KOPT-K1 (cell line): ENCODE results near the gene SQSTM1.
A peak's percentile ranks its signal among the peaks of the same experiment; 100 is the strongest.

Experiments used
- H3K27ac ChIP-seq: fragments of 200-600 bp; sonication (generic); 2 replicates; pipeline ENCODE4 v1.5.1; 2016; ENCODE audit warnings: antibody characterized with exemption, mild to moderate bottlenecking, low read depth, low read length; ENCODE audit not compliant: poor library complexity, severe bottlenecking
- H3K36me3 ChIP-seq: fragments of 200-600 bp; sonication (generic); 2 replicates; pipeline ENCODE4 v1.5.1; 2017; ENCODE audit warnings: antibody characterized with exemption, mild to moderate bottlenecking, low read length, moderate library complexity; ENCODE audit not compliant: insufficient read depth
- H3K9me3 ChIP-seq: fragments of 200-600 bp; sonication (generic); 2 replicates; pipeline ENCODE4 v1.5.1; 2017; ENCODE audit warnings: antibody characterized with exemption, low read length, mild to moderate bottlenecking; ENCODE audit not compliant: insufficient read depth, poor library complexity, severe bottlenecking

The SQSTM1 gene

DNA sequence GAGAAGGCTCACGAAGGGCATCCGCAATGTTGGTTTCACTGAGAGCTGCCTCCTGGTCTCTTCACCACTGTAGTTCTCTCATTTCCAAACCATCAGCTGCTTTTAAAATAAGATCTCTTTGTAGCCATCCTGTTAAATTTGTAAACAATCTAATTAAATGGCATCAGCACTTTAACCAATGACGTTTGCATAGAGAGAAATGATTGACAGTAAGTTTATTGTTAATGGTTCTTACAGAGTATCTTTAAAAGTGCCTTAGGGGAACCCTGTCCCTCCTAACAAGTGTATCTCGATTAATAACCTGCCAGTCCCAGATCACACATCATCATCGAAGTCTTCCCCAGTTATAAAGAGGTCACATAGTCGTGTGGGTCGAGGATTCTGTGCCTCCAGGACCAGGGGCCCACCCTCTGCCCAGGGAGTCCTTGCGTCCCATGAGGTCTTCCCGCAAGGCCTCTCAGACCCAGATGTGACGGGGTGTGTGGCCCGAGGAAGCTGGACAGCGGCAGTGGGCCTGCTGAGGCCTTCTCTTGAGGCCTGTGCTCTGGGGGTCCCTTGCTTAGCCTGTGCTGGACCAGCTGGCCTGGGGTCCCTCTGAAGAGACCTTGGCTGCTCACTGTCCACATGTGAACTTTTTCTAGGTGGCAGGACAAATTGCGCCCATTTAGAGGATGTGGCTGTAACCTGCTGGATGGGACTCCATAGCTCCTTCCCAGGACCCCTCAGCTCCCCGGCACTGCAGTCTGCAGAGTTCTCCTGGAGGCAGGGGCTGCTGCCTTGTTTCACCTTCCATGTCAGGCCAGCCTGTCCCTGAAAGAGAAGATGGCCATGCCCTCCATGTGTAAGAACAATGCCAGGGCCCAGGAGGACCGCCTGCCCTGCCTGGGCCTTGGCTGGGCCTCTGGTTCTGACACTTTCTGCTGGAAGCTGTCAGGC lies 16.6 kb downstream of the SQSTM1 start:
- Histone ChIP-seq H3K9me3 (no peaks in the 10 kb centered on the region), H3K36me3 (peaks cover 60% of the 10 kb centered on the region), H3K27ac (peak overlapping the region; percentile 68)

DNA sequence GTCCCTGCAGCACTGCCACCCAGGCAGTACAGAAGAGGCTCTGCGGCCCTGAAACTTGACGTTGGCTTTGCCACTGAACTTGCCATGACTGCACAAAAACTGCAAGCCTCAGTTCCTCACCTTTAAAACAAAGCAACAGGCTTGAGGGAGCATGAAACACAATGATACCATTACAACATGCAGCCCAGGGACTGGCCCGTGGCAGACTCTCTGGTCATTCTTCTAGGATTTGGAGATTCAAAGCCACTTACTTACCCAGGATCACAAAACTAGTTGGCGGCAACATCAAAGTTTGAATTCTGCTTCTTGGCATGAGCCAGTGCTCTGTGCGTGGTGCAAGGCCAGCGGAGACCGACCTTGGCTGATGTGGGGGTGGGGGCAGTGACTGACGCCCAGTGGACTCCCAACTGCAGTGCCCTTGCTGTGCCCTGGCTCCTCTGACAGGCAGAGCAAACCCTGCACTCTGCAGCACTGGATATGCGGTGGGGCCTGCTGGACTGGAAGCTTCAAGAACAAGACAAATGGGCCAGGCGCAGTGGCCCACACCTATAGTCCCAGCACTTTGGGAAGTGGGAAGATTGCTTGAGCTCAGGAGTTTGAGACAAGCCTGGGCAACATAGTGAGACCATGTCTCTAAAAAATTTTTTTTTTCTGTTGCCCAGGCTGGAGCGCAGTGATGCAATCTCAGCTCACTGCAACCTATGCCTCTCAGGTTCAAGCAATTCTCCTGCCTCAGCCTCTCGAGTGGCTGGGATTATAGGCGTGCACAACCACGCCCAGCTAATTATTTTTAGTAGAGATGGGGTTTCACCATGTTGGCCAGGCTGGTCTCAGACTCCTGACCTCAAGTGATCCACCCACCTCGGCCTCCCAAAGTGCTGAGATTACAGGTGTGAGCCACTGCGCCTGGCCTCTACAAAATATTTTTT lies 18.9 kb downstream of the SQSTM1 start:
- H3K27ac ChIP-seq, result no peak overlapping the region
- H3K36me3 ChIP-seq, result peaks cover 41% of the 10 kb centered on the region
- H3K9me3 ChIP-seq, result peaks cover 3% of the 10 kb centered on the region

DNA sequence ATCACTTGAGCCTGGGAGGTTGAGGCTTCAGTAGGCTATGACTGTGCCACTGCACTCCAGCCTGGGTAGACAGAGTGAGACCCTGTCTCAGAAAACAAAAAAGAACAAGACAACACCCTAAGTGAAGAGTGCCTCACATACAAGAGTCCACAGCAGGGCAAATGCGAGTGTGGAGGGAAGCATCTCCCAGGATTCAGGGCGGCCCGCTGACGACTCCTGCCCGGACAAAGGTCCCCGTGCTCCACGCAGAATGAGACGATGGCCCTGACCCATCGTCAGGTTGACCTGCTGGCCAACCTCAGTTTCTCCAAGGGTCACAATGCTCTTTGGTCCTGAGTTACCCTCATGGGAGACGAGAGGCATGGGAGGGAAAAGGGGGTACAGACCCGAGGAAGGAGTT lies 19.6 kb downstream of the SQSTM1 start:
- H3K9me3 ChIP-seq, result peaks cover 10% of the 10 kb centered on the region
- no peak overlapping the region for H3K27ac ChIP-seq
- H3K36me3 ChIP-seq, result peaks cover 41% of the 10 kb centered on the region

DNA sequence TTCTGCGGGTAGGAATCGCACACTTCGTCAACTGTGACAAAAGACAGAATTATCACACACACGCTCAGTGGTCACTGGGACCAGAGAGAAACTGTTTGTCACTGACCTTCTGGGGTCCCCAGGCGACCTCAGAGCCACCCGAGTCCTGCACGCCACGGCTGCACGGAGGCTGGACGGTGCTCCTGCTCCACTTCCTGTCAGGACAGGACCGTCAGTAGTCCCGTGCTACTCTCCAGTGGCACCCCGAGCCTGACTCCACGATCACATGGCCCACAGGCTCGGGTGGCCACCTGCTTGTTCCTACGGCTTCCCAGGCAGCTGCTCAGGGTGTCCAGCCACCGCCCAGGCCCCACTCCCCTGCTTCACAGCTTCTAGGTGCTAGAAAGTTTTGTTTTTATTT lies 20.1 kb downstream of the SQSTM1 start:
- Histone ChIP-seq H3K9me3 (peaks cover 11% of the 10 kb centered on the region), H3K36me3 (peaks cover 40% of the 10 kb centered on the region)

DNA sequence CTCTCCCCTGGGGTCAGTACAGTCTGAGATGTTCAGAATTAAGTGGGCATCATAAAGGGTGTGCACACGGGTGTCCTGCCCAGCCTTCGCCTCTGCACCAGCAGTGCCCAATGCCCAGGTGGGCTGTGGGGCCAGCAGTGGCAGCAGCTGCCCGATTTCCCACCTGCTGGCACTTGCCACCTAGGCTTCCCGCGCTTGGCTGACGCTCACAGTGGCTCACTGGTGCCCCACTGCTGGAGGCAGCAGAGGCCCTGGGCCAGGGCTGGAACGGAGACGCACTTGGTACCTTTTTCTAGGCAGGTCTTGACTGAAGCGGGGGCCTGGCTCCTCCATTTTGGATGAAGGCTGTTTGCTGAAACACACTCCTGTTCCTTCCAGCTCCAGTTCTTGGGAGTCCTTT lies 20.9 kb downstream of the SQSTM1 start:
- Histone ChIP-seq H3K9me3 (peaks cover 11% of the 10 kb centered on the region), H3K36me3 (peaks cover 38% of the 10 kb centered on the region), H3K27ac (no peak overlapping the region)

More for the DNA sequence above, 20.1 kb downstream of the SQSTM1 start:
- H3K27ac ChIP-seq, result no peak overlapping the region

DNA sequence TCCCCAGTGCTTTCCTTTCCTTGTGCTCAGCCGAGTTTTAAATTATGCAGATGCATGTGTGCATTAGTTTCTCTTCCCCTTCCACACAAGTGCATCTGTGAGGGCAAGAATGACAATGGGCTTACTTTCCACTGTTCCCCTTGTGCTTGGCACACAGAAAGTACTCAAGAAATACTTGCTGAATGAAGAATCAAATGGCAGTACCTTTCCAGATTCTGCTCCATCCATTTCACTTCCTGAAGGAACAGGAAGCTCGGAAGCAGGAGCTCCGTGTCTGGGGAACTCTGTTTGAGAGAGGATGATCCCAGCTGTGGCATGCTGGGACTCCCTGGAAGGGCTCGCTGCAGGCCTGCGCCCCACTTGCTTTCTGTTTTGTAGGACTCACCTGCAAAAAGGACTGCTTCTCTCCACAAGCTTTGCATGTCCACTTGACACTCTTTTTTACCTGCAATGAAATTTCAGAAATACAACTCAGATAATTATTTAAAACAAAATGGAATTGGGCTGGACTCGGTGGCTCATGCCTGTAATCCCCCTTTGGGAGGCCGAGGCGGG lies 32.4 kb downstream of the SQSTM1 start:
- Histone ChIP-seq H3K27ac (no peak overlapping the region), H3K36me3 (peaks cover 46% of the 10 kb centered on the region), H3K9me3 (no peaks in the 10 kb centered on the region)

DNA sequence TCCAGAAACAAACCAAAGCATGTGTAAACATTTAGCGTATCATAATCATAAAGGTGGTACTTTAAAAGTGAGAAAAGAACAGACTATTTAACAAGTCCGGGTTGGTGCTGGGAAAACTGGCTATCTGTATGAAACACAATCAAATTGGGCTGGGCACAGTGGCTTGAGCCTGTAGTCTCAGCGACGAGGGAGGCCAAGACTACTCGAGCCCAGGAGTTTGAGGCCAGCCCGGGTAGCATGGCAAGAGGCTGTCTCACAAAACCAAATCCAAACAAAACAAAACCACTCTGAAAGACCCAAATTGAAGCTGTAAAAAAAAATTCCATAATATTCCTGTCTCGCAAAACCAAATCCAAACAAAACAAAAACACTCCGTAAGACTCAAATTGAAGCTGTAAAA lies 33.7 kb downstream of the SQSTM1 start:
- no peaks in the 10 kb centered on the region for H3K9me3 ChIP-seq
- H3K27ac ChIP-seq, result no peak overlapping the region
- peaks cover 36% of the 10 kb centered on the region for H3K36me3 ChIP-seq

DNA sequence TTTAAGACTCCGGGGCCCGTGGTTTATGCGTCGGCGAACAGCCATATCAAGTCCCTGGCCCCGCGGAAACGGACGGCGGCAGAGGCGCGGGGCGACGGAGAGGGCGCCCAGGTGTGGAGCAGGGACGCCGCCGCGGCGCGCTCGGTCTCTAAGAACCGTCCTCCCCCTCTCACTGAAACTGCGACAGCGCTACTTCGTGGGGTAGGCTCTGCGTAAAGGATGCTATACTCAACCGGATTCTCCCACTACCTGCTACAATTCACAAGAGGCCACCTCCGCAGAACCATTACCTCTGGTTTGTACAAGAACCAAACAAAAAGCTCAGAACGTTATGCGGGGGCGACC lies 37.5 kb downstream of the SQSTM1 start:
- Histone ChIP-seq H3K27ac (peak overlapping the region; percentile 63), H3K9me3 (peaks cover 5% of the 10 kb centered on the region), H3K36me3 (peaks cover 16% of the 10 kb centered on the region; the same call in 1 of the 2 replicates)

DNA sequence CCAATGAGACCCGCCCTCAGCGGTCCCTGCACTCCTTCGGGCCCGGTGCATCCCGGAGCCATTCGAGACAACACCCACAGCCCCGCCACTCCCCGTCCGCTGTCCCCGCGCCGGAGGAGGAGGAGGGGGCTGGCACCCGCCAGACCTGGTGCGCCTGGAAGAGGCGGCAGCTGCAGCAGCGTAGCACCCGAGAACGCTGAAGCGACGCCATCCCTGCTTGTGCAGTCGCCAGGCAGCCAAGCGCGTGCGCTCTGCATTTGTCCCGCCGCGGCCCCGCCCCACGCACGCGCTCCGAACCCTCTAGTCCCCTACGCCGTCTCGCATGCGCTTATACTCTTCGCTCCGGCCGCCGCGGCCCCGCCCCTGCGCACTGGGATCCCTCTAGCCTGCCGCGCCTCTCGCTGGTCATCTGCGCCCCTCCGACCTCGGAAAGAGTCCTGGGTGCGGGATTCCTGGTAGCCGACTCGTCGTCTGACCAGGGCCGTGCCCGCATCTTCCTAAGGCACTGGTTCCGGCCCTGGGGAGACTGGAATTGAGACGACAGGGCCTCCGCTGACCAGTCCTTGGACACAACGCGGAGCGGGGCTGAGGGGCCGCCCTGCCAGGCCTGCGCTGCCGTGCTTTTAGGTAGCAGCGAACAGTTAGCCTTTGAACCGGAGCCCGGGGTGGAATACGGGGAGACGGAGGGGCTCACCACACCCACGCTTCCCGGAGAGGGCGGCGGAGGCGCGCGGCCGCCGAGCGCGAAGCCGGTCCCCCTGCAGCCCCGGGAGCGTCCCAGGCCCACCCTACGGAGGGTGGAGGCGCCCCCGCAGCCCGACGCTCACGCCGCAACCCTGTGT lies 38.1 kb downstream of the SQSTM1 start, which contains the start of gene MRNIP:
Gene MRNIP (minus strand): TSS at position 232 of the 842 bp plus-strand sequence. CDS start 21 bp downstream, at position 211.
- Histone ChIP-seq H3K9me3 (peaks cover 5% of the 10 kb centered on the region), H3K27ac (peak within 1 kb of the TSS; percentile 63), H3K36me3 (peaks cover 20% of the 10 kb centered on the region)

DNA sequence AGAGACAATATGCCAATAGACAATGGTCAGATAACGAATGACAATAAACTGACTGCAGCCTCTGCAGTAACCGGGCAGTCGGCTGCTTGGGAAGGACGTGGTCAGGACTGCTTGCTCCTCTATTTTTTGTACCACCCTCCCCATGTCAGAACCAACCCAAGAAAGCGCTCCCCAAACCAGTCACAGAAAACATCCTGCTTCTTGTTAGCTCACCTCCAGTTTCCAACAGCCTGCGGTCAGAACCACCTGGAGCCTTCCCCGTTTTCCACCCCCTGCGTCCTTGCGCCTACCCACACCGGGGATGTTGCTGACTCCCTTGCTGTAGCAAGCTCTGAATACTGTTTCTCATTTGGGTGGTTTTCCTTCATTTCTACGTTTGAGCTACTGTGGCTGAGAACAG lies 39.6 kb downstream of the SQSTM1 start:
- Histone ChIP-seq H3K9me3 (peaks cover 5% of the 10 kb centered on the region), H3K27ac (no peak overlapping the region), H3K36me3 (peaks cover 34% of the 10 kb centered on the region)

DNA sequence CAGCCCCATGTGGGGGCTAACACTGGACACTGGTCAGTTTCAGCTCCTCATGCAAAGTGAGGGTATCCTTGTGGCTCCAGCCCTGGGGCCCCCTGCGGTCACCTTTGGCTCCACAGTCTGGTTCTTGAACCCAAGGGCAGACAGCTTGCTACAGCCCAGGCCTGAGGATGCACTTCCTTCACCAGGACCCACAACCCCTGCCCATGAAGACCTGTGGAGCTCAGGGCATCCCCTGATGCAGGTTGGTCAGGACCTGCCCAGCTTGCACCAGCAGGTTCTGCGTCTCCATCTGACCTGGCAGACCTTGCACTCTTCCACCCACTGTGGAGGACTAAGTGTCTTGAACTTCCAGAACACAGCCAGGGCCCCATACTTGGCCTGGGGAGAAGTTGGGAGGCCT lies 41.6 kb downstream of the SQSTM1 start:
- Histone ChIP-seq H3K27ac (no peak overlapping the region), H3K36me3 (peaks cover 50% of the 10 kb centered on the region), H3K9me3 (peaks cover 5% of the 10 kb centered on the region)

DNA sequence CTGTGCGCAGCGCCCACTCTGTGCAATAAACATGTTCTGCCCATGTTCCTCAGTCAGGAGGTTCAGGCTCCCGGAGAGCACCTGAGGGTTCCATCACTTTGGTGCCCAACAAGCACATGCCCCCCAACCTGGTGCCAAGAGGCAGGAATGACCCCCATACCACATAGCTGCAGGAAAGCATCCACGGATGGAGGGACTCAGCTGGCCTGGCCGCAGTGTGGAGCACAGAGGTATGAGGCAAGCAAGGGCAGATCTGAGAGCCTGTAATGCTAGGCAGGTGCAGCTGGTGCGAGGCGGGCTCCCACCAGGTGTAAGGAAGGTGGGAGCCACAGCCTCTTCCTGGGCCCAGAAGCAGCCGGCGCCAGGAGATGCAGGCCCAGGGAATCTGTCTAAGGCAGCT lies 42.2 kb downstream of the SQSTM1 start:
- Histone ChIP-seq H3K27ac (no peak overlapping the region), H3K9me3 (peaks cover 5% of the 10 kb centered on the region), H3K36me3 (peaks cover 51% of the 10 kb centered on the region)

DNA sequence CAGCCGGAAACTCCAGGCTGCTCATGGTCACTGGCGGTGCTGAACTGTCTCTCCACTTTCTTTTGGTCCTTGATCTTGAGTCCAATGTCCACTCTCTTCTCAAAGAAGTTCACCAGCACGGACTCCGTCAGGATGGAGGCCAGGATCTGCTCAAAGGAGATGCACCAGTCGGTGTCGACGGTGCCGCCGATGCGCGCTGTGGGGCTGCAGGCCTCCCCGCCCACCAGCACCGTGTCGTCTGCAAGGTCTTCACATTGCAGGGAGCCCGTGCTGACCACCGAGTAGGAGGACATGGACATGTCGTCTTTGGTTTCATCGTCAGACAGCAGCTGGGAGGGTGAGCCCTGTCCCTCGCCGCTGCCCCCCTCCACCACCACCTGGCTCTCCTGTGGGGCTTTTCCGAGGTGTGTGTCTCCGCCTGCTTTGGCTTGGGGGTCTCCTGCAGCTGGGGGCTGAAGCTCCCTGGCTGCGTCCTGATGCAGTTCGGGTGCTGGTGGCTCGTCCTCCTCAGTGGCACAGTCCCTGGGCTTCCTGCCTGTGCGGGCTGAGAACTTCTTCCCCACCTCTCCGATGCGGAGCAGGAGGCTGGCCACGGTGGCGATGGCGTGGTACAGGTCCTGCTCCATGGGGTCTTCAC lies 42.9 kb downstream of the SQSTM1 start:
- H3K27ac ChIP-seq, result no peak overlapping the region
- H3K9me3 ChIP-seq, result peaks cover 5% of the 10 kb centered on the region
- H3K36me3 ChIP-seq, result peaks cover 56% of the 10 kb centered on the region

DNA sequence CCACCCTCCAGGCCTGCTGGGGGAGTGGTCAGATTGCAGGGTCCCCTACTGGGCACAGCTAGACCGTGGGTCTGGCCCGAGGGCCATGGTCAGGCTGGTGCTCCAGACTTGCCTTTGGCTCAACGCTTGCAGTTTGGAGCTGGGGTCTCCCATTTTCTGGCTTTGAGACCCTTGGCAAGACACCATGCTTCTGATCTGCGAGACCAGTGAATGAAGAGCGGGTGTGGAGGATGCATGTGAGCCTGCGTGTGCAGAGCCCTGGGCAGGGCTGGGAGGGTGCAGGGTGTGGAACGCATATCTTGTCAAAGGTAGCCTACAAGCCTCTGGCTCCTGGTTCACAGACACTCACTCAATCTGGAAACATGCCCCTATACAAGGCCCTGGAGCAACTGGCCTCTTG lies 44.0 kb downstream of the SQSTM1 start:
- Histone ChIP-seq H3K27ac (no peak overlapping the region), H3K9me3 (peaks cover 5% of the 10 kb centered on the region), H3K36me3 (peaks cover 67% of the 10 kb centered on the region)
